Right lobe of liver (tissue), 4 donors: ENCODE results near the gene EGFLAM.

Experiments
- CTCF ChIP-seq, 4 donors: fragments of 200-600 bp in 3 of 4; fragments of 450-650 bp in 1 of 4; IDR thresholded peaks; one replicate each; pipeline versions ENCODE4 v1.5.1 to v1.8.0; 2016 to 2022; ENCODE audit warnings: antibody characterized with exemption in 4 of 4, mild to moderate bottlenecking in 2 of 4
- POLR2A ChIP-seq: fragments of 450-650 bp; IDR thresholded peaks from one replicate; pipeline ENCODE4 v1.6.1; 2017; ENCODE audit warnings: antibody characterized with exemption, mild to moderate bottlenecking
- donor health status: DM: no; HTN: no; CAD: no.
- donor health status: DM: no; HTN: no; CAD: no.
- donor health status: DM: no; HTN: yes; CAD: no.

- TF ChIP-seq CTCF (IDR thresholded peaks at IDR 0.05), result no peak
- TF ChIP-seq POLR2A, result no peak
Observed at GRCh38 chr5:38297830-38298608, 39.7 kb downstream of the EGFLAM start.
